Measurements from ENCODE around the gene TRAPPC1.
A peak's percentile ranks its signal among the peaks of the same experiment; 100 is the strongest.

The TRAPPC1 gene

DNA sequence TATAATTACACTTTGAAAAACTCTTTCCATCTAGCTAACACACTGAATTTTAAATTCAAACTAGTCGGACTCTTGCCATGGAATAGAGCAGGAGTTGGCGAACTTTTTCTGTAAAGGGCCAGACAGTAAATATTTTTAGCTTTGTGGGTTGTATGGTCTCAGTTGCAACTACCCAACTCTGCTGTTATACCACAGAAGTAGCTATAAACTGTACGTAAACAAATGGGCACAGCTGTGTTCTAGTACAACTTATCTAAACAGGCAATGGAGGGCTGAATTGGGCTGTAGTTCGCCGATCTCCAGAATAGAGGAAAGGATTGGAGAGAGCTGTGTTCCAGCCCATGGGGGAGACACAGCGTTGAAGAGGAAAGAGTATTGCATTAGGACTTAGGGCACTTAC is 9.0 kb upstream of the TRAPPC1 start:
- intact Hi-C loops (cut with DNase I; ENCODE audit: low total_unique reads): no loop called here
- TF ChIP-seq, protein P1, sequence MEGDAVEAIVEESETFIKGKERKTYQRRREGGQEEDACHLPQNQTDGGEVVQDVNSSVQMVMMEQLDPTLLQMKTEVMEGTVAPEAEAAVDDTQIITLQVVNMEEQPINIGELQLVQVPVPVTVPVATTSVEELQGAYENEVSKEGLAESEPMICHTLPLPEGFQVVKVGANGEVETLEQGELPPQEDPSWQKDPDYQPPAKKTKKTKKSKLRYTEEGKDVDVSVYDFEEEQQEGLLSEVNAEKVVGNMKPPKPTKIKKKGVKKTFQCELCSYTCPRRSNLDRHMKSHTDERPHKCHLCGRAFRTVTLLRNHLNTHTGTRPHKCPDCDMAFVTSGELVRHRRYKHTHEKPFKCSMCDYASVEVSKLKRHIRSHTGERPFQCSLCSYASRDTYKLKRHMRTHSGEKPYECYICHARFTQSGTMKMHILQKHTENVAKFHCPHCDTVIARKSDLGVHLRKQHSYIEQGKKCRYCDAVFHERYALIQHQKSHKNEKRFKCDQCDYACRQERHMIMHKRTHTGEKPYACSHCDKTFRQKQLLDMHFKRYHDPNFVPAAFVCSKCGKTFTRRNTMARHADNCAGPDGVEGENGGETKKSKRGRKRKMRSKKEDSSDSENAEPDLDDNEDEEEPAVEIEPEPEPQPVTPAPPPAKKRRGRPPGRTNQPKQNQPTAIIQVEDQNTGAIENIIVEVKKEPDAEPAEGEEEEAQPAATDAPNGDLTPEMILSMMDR (IDR thresholded peaks at IDR 0.05): no peak
- peaks cover 55 to 93% (median 68%) of the 10 kb centered on the region in 3 donors for H3K36me3 ChIP-seq
- no peak for DNase-seq
- no peaks in the 10 kb centered on the region for H3K9me3 ChIP-seq
- H3K27me3 ChIP-seq: no peaks in the 10 kb centered on the region
- no peak overlapping the region for H3K27ac ChIP-seq
- H3K4me1 ChIP-seq: no peaks in the 10 kb centered on the region
- H3K4me3 ChIP-seq: no peak overlapping the region

DNA sequence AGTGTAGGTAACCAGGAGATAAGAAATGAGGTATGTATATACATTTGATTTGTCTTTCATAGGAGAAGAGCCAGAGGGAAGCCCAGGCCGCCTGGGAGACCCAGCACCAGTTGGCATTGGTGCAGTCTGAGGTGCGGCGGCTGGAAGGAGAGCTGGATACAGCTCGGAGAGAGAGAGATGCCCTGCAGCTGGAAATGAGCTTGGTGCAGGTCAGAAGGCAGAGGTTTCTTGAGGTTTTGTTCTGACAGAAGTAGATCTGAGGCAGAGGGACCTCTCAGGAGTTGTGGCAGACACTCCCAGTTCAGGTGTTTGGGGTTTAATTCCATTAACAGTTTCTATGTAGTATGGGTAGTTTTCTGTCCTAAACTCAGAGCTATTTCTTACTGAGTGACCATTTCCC is 8.3 kb upstream of the TRAPPC1 start:
- no peak overlapping the region for H3K4me3 ChIP-seq
- no peak overlapping the region for H3K27ac ChIP-seq
- DNase-seq: no peak
- intact Hi-C loops (cut with DNase I; ENCODE audit: low total_unique reads): no loop called here
- TF ChIP-seq, protein P1 (IDR thresholded peaks at IDR 0.05): no peak
- H3K4me1 ChIP-seq: no peaks in the 10 kb centered on the region
- no peaks in the 10 kb centered on the region for H3K27me3 ChIP-seq
- H3K9me3 ChIP-seq: no peaks in the 10 kb centered on the region
- H3K36me3 ChIP-seq: peaks cover 48 to 91% (median 61%) of the 10 kb centered on the region in 3 donors

DNA sequence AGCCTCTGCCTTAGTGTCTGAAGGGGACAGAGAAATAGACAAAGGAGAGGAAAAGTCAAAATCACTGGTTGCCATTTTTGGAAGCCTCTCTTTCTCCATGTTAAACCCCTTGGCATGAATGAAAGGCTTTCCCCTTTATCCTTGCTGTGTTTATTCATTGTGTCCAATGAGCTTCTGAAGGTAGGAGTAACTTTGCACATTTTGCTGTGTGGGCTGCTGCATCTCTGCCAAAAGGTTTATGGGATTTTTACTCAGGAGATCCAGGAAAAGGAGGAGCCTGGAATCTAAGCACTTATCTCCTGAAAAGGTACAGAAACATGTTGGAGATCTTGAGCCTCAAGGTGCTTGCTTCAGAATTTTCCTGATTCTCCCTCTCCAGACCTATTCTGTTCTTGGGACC is 4.1 kb upstream of the TRAPPC1 start:
- intact Hi-C loops (cut with DNase I; ENCODE audit: low total_unique reads): no loop called here
- H3K4me1 ChIP-seq: peaks cover 0 to 22% (median 21%) of the 10 kb centered on the region in 4 donors
- no peaks in the 10 kb centered on the region for H3K27me3 ChIP-seq

DNA sequence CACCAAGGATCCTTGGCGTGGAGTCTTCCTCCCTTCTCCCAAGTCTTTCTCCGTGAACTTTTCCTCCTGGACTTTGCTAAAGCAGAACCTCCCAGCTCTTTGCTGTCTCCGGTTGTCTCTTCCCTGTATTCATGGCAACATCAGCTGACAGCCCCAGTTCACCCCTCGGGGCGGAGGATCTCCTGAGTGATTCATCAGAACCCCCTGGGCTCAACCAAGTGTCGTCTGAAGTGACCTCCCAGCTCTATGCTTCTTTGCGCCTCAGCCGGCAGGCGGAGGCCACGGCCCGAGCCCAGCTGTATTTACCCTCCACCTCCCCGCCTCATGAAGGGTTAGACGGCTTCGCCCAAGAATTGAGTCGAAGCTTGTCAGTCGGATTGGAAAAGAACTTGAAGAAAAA is 1.2 kb upstream of the TRAPPC1 start:
- Histone ChIP-seq H3K36me3 (peaks cover 11 to 36% (median 12%) of the 10 kb centered on the region in 3 donors), H3K4me1 (peaks cover 0 to 38% (median 25%) of the 10 kb centered on the region in 4 donors), H3K27ac (peak overlapping the region; percentile 63 to 78), H3K4me3 (peak overlapping the region; percentile 74 to 82), H3K27me3 (peaks cover 0 to 10% of the 10 kb centered on the region in 2 donors), H3K9me3 (no peaks in the 10 kb centered on the region)
- TF ChIP-seq, protein P1 (IDR thresholded peaks at IDR 0.05): no peak
- DNase-seq: peak; percentile 40 to 55
- intact Hi-C loops (cut with DNase I; ENCODE audit: low total_unique reads): no loop called here

More for the DNA sequence above, 4.1 kb upstream of the TRAPPC1 start:
- Histone ChIP-seq H3K9me3 (no peaks in the 10 kb centered on the region), H3K36me3 (peaks cover 23 to 60% (median 27%) of the 10 kb centered on the region in 3 donors), H3K4me3 (no peak overlapping the region), H3K27ac (no peak overlapping the region)
- DNase-seq: no peak
- TF ChIP-seq, protein P1 (IDR thresholded peaks at IDR 0.05): no peak

DNA sequence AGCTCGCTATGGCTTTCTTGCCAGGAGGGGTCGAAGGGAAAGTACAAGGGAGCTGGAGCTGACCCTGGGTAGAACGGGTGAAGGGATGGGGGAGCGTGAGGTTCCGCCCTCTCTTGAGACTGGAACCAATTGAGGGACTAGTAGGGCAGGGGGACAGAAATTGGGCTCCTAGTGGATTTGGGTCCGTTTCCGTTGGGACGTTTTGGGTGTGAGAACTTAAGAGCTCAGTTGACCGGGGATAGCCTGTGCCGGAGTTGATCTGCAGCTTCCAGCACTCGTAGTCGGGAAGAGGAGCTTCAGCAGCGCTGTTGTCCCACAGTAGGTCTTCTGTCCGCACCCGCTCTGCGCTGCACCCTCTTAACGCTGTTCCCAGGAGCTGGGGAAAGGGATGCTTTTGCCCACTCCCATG is 741 bp upstream of the TRAPPC1 start:
- Histone ChIP-seq H3K4me1 (peaks cover 0 to 38% (median 25%) of the 10 kb centered on the region in 4 donors), H3K36me3 (peaks cover 11 to 33% (median 12%) of the 10 kb centered on the region in 3 donors), H3K4me3 (peak overlapping the region; percentile 74 to 82), H3K9me3 (no peaks in the 10 kb centered on the region), H3K27me3 (peaks cover 0 to 10% of the 10 kb centered on the region in 2 donors), H3K27ac (peak overlapping the region; percentile 63 to 78)
- TF ChIP-seq, protein P1 (IDR thresholded peaks at IDR 0.05): no peak
- intact Hi-C loops (cut with DNase I; ENCODE audit: low total_unique reads): no loop called here
- peak in 1 of 2 donors; percentile 66 for DNase-seq
